K562 (cell line): ENCODE results near the gene ZNF208. TPM values are rescaled to one million over a fixed set of nuclear protein-coding genes. Genes with fewer than 3 reads are reported as not detected.

Experiments used
- ATAC-seq: fragments of 200-7000 bp; cut with Tn5 transposase; 3 replicates; pipeline ENCODE4 v1.9.1; 2020; ENCODE audit warnings: moderate library complexity
- BruUV-seq: library from RNA; stranded (reverse); fragments of 400-500 nt; replicated peaks from 2 replicates; lab custom pipeline; 2021; lab: Mats Ljungman, UMichigan
- CTCF ChIA-PET: fragments of 300-600 bp; formaldehyde crosslinking; extraction: SDS; loops from one replicate; lab custom pipeline; 2021; ENCODE audit warnings: low intra/inter-chr PET ratio; lab: Yijun Ruan, JAX
- POLR2A ChIA-PET: fragments of 300-600, 350-650 bp; sonication (Branson Sonifier 250); formaldehyde crosslinking; extraction: SDS; loops from one replicate; lab custom pipeline; 2021; ENCODE audit warnings: antibody characterized with exemption, inconsistent platforms; lab: Yijun Ruan, JAX
- DNase-seq, 4 experiments: peaks; one replicate each; pipeline versions ENCODE4 v3.0.0 to v3.0.0-alpha.2; 2011 to 2018; ENCODE audit warnings: low spot score in 3 of 4, mixed read lengths in 3 of 4; ENCODE audit errors: extremely low read depth in 1 of 4
- FAIRE-seq: peaks from 2 replicates; lab custom pipeline; 2011; peaks lifted over from hg19 to GRCh38; lab: Jason Lieb, UNC
- H2AFZ ChIP-seq: 2 replicates; pipeline ENCODE4 v1.6.0; 2011; ENCODE audit warnings: low read depth, low read length, control low read depth, inconsistent platforms
- H3K27ac ChIP-seq: fragments of 200-600 bp; 3 replicates; pipeline ENCODE4 v1.8.0; 2011; ENCODE audit warnings: low read depth, mild to moderate bottlenecking, control low read depth, inconsistent platforms, low read length, moderate library complexity, mixed read lengths; ENCODE audit errors: extremely low read depth
- H3K27me3 ChIP-seq, 2 experiments: fragments of 300-600 bp in 1 of 2; 2 replicates in 1 of 2; 3 replicates in 1 of 2; pipeline versions ENCODE4 v1.6.0 to v1.8.0; 2011; ENCODE audit warnings: inconsistent platforms in 2 of 2, low read length in 2 of 2, mild to moderate bottlenecking in 1 of 2, mixed read lengths in 1 of 2, moderate library complexity in 1 of 2; ENCODE audit not compliant: control insufficient read depth in 2 of 2, insufficient read depth in 2 of 2
- H3K36me3 ChIP-seq: fragments of 300-600 bp; 3 replicates; pipeline ENCODE4 v1.8.0; 2011; ENCODE audit warnings: mild to moderate bottlenecking, low read length, inconsistent platforms; ENCODE audit not compliant: control insufficient read depth, insufficient read depth
- H3K4me1 ChIP-seq, 2 experiments: fragments of 200-600 bp in 1 of 2; replicated peaks in 1 of 2; 2 replicates in 1 of 2; 3 replicates in 1 of 2; pipeline versions ENCODE4 v1.5.1 to v1.8.0; 2011; ENCODE audit warnings: inconsistent platforms in 2 of 2, low read length in 2 of 2, mild to moderate bottlenecking in 1 of 2, mixed read lengths in 1 of 2, moderate library complexity in 1 of 2; ENCODE audit not compliant: control insufficient read depth in 2 of 2, insufficient read depth in 2 of 2
- H3K4me2 ChIP-seq: 2 replicates; pipeline ENCODE4 v1.6.1; 2011; ENCODE audit warnings: low read length, control low read depth, inconsistent platforms, mixed read lengths; ENCODE audit not compliant: insufficient read depth
- H3K4me3 ChIP-seq: fragments of 200-600 bp; sonication (generic), shearing (Covaris generic); 2 replicates; pipeline ENCODE4 v1.5.1; 2016; ENCODE audit warnings: control low read depth, inconsistent platforms
- H3K79me2 ChIP-seq: fragments of 200-600 bp; 3 replicates; pipeline ENCODE4 v1.8.0; 2011; ENCODE audit warnings: low read length, inconsistent platforms; ENCODE audit not compliant: control insufficient read depth, insufficient read depth
- H3K9ac ChIP-seq, 2 experiments: 2 replicates each; pipeline versions ENCODE4 v1.6.0 to v1.6.1; 2011; ENCODE audit warnings: low read depth in 2 of 2, low read length in 2 of 2, control low read depth in 1 of 2, inconsistent platforms in 1 of 2, mild to moderate bottlenecking in 1 of 2, mixed read lengths in 1 of 2; ENCODE audit not compliant: insufficient read depth in 1 of 2
- H3K9me1 ChIP-seq: one replicate; pipeline ENCODE4 v1.6.0; 2011; ENCODE audit warnings: inconsistent platforms, mild to moderate bottlenecking, low read length, moderate library complexity; ENCODE audit not compliant: control insufficient read depth, insufficient read depth
- H3K9me3 ChIP-seq: replicated peaks from 2 replicates; pipeline ENCODE4 v1.5.1; 2011; ENCODE audit warnings: low read depth, low read length, inconsistent platforms; ENCODE audit not compliant: control insufficient read depth, insufficient read depth
- H4K20me1 ChIP-seq: replicated peaks from 2 replicates; pipeline ENCODE4 v1.6.1; 2011; ENCODE audit warnings: low read length, inconsistent platforms, mixed read lengths; ENCODE audit not compliant: control insufficient read depth, insufficient read depth
- KDM1A ChIP-seq, 2 experiments: fragments of 450-650 bp; IDR thresholded peaks; 2 replicates each; pipeline ENCODE4 v1.6.1; 2016; ENCODE audit warnings: mild to moderate bottlenecking in 2 of 2
- KLF1 ChIP-seq: fragments of 450-650 bp; IDR thresholded peaks from 2 replicates; pipeline ENCODE4 v1.6.1; 2016; ENCODE audit warnings: missing genetic modification characterization, missing compliant biosample characterization
- KLF13 ChIP-seq: fragments of 450-650 bp; IDR thresholded peaks from 2 replicates; pipeline ENCODE4 v1.6.1; 2016; ENCODE audit warnings: missing genetic modification characterization, low read depth, mild to moderate bottlenecking, missing compliant biosample characterization, moderate library complexity, borderline replicate concordance
- KLF16 ChIP-seq: IDR thresholded peaks from 2 replicates; pipeline ENCODE4 v1.6.1; 2016; ENCODE audit warnings: antibody characterized with exemption
- MTA2 ChIP-seq: fragments of 450-650 bp; IDR thresholded peaks from 2 replicates; pipeline ENCODE4 v1.6.1; 2016; ENCODE audit warnings: low read depth
- PHF21A ChIP-seq: fragments of 450-650 bp; IDR thresholded peaks from 2 replicates; pipeline ENCODE4 v1.6.1; 2017; ENCODE audit warnings: low read depth, borderline replicate concordance
- RBM22 ChIP-seq: fragments of 200-400 bp; formaldehyde crosslinking; IDR thresholded peaks from 2 replicates; pipeline ENCODE4 v1.6.1; 2018; ENCODE audit warnings: low read length, low read depth; ENCODE audit not compliant: poor library complexity, severe bottlenecking
- SMARCB1 ChIP-seq: IDR thresholded peaks from 2 replicates; pipeline ENCODE4 v1.6.1; 2011; ENCODE audit warnings: improper control_type of control experiment, low read depth; ENCODE audit not compliant: insufficient read length
- TGIF2 ChIP-seq: sonication (generic); formaldehyde crosslinking; IDR thresholded peaks from 2 replicates; pipeline ENCODE4 v1.8.1; 2022; ENCODE audit warnings: mild to moderate bottlenecking, missing genetic modification reagents, moderate library complexity
- U2AF1 ChIP-seq: fragments of 200-400 bp; formaldehyde crosslinking; optimal IDR thresholded peaks from 2 replicates; pipeline ENCODE3; 2017; ENCODE audit warnings: mild to moderate bottlenecking, low read depth, low read length, moderate library complexity
- YBX1 ChIP-seq: fragments of 450-650 bp; IDR thresholded peaks from 2 replicates; pipeline ENCODE4 v1.7.1; 2016; ENCODE audit warnings: mild to moderate bottlenecking
- ZC3H4 ChIP-seq: sonication (generic); formaldehyde crosslinking; IDR thresholded peaks from 2 replicates; pipeline ENCODE4 v1.9.0; 2021; ENCODE audit warnings: missing genetic modification reagents, borderline replicate concordance
- ZFX ChIP-seq: sonication (generic); formaldehyde crosslinking; IDR thresholded peaks from 2 replicates; pipeline ENCODE4 v1.8.0; 2022; ENCODE audit warnings: mild to moderate bottlenecking, missing genetic modification reagents, moderate library complexity
- ZKSCAN3 ChIP-seq: fragments of 250-450 bp; sonication (Bioruptor Pico); IDR thresholded peaks from 2 replicates; pipeline ENCODE4 v1.4.0; 2020
- ZNF133 ChIP-seq: fragments of 250-450 bp; sonication (Bioruptor Pico); IDR thresholded peaks from 2 replicates; pipeline ENCODE4 v1.4.0; 2020; ENCODE audit warnings: mild to moderate bottlenecking
- ZNF77 ChIP-seq: fragments of 250-450 bp; sonication (Bioruptor Pico); IDR thresholded peaks from 2 replicates; pipeline ENCODE4 v1.5.0; 2020
- ZNF785 ChIP-seq: fragments of 250-450 bp; sonication (Bioruptor Pico); IDR thresholded peaks from 2 replicates; pipeline ENCODE4 v1.4.0; 2020; ENCODE audit warnings: mild to moderate bottlenecking
- WGBS: fragments of 100-300 bp; shearing (Covaris generic); methylation state at CpG from one replicate; pipeline ENCODE4 v1.1.6; 2016; ENCODE audit warnings: low coverage, mixed read lengths; ENCODE audit not compliant: insufficient coverage; ENCODE audit errors: missing lambda C conversion rate; 5-methylcytosine and 5-hydroxymethylcytosine counted together
- in situ Hi-C: fragments of 300-500 bp; cut with MboI; formaldehyde crosslinking; loops from 4 replicates; pipeline ENCODE4 v1.15.0; 2018; ENCODE audit warnings: inconsistent platforms, mixed read lengths
- intact Hi-C: fragments of 100-400 bp; cut with micrococcal nuclease; formaldehyde crosslinking; loops from 2 replicates; pipeline ENCODE4 v1.14.2; 2022
- polyA plus RNA-seq, 8 experiments: library from polyadenylated mRNA; depleted of rRNA in 4 of 8; stranded (reverse) in 5 of 8; unstranded in 3 of 8; fragments of >200 nt; fragmentation: Nextera tagmentation in 2 of 8; fragmentation: Illumina TruSeq in 1 of 8; extraction: Ambion mirVana in 2 of 8; extraction: Trizol in 1 of 8; gene quantifications; 2 replicates each; pipeline versions ENCODE4 v1.2.1 to v1.2.3, GENCODE V29; 2011 to 2014; ENCODE audit warnings: inconsistent platforms in 1 of 8, missing spikeins in 1 of 8
- total RNA-seq, 7 experiments: library from RNA; depleted of rRNA in 6 of 7; stranded (reverse); fragments of >200 nt in 6 of 7; fragmentation: Illumina TruSeq in 2 of 7; extraction: Trizol in 2 of 7; gene quantifications; 2 replicates each; pipeline versions ENCODE4 v1.2.1 to v1.2.3, GENCODE V29; 2011 to 2021; ENCODE audit warnings: low replicate concordance in 1 of 7
- TF ChIP-seq, protein P1 (sequence below): sonication (generic); formaldehyde crosslinking; IDR thresholded peaks from 2 replicates; pipeline ENCODE4 v1.8.0; 2022; ENCODE audit warnings: missing genetic modification reagents, mild to moderate bottlenecking, moderate library complexity, borderline replicate concordance
- TF ChIP-seq, protein P2 (sequence below), 2 experiments: fragments of 450-650 bp in 1 of 2; sonication (generic) in 1 of 2; formaldehyde crosslinking in 1 of 2; IDR thresholded peaks in 1 of 2; conservative IDR thresholded peaks in 1 of 2; 2 replicates each; pipeline versions ENCODE4 v1.6.1 to v1.8.1; 2016 to 2023; ENCODE audit warnings: mild to moderate bottlenecking in 2 of 2, moderate library complexity in 2 of 2, inconsistent platforms in 1 of 2, missing genetic modification reagents in 1 of 2

Gene ZNF208
- total and polyA plus RNA-seq, 9 of the 15 experiments (the other 6 are each of a cell fraction or from before 2014, with no cell fraction given): 0.81 to 4.5 (median 3.2) TPM

DNA sequence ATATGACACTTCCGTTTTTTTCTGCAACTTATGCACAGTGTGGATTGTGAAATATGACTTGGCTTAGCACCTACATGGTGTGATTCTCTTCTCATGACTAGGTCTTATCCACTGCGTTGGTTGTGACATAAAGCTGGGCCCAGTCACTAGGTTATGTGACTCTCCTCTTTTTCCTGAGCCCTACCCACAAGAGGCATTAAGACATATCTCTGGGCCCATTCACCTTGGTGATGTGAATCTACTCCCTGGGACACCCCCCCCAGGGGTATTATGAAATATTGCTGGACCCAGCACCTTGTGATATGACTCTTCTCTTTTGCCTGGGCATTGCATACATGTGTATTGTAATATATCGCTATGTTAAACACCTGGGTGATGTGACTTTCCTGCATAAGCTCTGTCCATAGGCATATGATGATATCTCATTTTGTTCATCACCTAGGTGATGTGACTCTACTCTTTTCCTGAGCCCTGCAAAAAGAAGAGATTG lies 89.0 kb downstream of the ZNF208 start (continued):
- TF ChIP-seq KLF13 (tag): no peak
- no peak for TF ChIP-seq RBM22
- no peak for TF ChIP-seq PHF21A
- no peak for TF ChIP-seq KLF16
- no peak for TF ChIP-seq ZKSCAN3 (CRISPR knock-in tag)
- no peak for TF ChIP-seq SMARCB1

DNA sequence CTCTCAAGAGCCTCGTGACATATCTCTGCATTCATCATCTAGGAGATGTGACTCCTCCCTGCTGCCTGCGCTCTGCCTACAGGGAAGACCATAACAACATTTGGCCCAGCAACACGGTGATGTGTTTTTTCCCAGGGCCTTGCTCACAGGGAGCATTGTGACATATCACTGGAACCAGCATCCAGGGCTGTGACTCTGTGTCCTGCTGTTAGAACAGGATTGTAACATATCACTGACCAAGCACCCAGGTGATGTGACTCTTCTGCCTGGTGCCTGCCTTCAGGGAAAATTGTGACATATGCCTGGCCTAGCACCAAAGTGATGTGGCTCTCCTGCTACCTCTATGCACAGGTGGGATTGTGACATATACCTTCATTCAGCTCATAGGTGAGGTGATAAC lies 95.3 kb downstream of the ZNF208 start:
- 0% methylated on average over 3 of the region's 3 CpGs for WGBS
- H3K9me3 ChIP-seq: peaks cover 1% of the 10 kb centered on the region; the same call in 1 of the 2 replicates
- in situ Hi-C loops: no loop called here
- TF ChIP-seq ZNF785 (CRISPR knock-in tag) (no peak), KLF1 (tag) (no peak), MTA2 (no peak), TGIF2 (no peak), KDM1A (IDR thresholded peaks at IDR 0.05) (no peak), ZFX (CRISPR knock-in tag) (no peak), U2AF1 (no peak), ZNF77 (no peak), ZC3H4 (no peak), ZNF133 (CRISPR knock-in tag) (no peak), YBX1 (no peak)
- TF ChIP-seq, protein P1, sequence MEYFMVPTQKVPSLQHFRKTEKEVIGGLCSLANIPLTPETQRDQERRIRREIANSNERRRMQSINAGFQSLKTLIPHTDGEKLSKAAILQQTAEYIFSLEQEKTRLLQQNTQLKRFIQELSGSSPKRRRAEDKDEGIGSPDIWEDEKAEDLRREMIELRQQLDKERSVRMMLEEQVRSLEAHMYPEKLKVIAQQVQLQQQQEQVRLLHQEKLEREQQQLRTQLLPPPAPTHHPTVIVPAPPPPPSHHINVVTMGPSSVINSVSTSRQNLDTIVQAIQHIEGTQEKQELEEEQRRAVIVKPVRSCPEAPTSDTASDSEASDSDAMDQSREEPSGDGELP (CRISPR knock-in tag): no peak
- TF ChIP-seq, protein P2, sequence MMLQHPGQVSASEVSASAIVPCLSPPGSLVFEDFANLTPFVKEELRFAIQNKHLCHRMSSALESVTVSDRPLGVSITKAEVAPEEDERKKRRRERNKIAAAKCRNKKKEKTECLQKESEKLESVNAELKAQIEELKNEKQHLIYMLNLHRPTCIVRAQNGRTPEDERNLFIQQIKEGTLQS (IDR thresholded peaks at IDR 0.05): no peak
- TF ChIP-seq, protein P2 (CRISPR knock-in tag; conservative IDR thresholded peaks at IDR 0.05): no peak

More for the DNA sequence above, 95.3 kb downstream of the ZNF208 start:
- Histone ChIP-seq H2AFZ (no peak overlapping the region), H3K36me3 (no peaks in the 10 kb centered on the region), H3K27me3 (no peaks in the 10 kb centered on the region), H3K27ac (no peak overlapping the region), H3K9me1 (no peaks in the 10 kb centered on the region), H3K79me2 (no peaks in the 10 kb centered on the region), H3K9ac (no peak overlapping the region), H3K4me2 (no peak overlapping the region), H3K4me1 (no peaks in the 10 kb centered on the region), H4K20me1 (no peaks in the 10 kb centered on the region), H3K4me3 (no peak overlapping the region)
- ChIA-PET CTCF (no interaction called here), POLR2A (no interaction called here)
- no peak for ATAC-seq
- intact Hi-C loops: no loop called here
- BruUV-seq: no TSS peak
- FAIRE-seq: no peak
- DNase-seq: no peak
